Subcutaneous abdominal adipose tissue (tissue), 5 donors: ENCODE measurements around the gene DOCK1.

Experiments used
- H3K27ac ChIP-seq: one replicate; pipeline ENCODE4 v1.7.0; 2013; ENCODE audit warnings: low read depth, mild to moderate bottlenecking, inconsistent platforms, low read length, moderate library complexity
- H3K27me3 ChIP-seq, 5 donors: one replicate each; pipeline ENCODE4 v1.7.0; 2013; ENCODE audit warnings: low read length in 5 of 5, inconsistent platforms in 1 of 5; ENCODE audit not compliant: control insufficient read depth in 5 of 5, insufficient read depth in 4 of 5
- H3K36me3 ChIP-seq, 5 donors: one replicate each; pipeline ENCODE4 v1.7.0; 2013; ENCODE audit warnings: low read length in 5 of 5; ENCODE audit not compliant: control insufficient read depth in 5 of 5, insufficient read depth in 5 of 5
- H3K4me1 ChIP-seq, 5 donors: one replicate each; pipeline ENCODE4 v1.7.0; 2013; ENCODE audit warnings: low read length in 5 of 5, mild to moderate bottlenecking in 3 of 5, moderate library complexity in 1 of 5; ENCODE audit not compliant: control insufficient read depth in 5 of 5, insufficient read depth in 5 of 5
- H3K4me3 ChIP-seq, 5 donors: one replicate each; pipeline ENCODE4 v1.7.0; 2013; ENCODE audit warnings: low read length in 5 of 5, low read depth in 1 of 5
- H3K9ac ChIP-seq, 5 donors: one replicate each; pipeline ENCODE4 v1.7.0; 2013; ENCODE audit warnings: low read length in 5 of 5, mild to moderate bottlenecking in 4 of 5, moderate library complexity in 3 of 5
- H3K9me3 ChIP-seq, 5 donors: one replicate each; pipeline ENCODE4 v1.7.0; 2013; ENCODE audit warnings: low read length in 5 of 5; ENCODE audit not compliant: control insufficient read depth in 5 of 5
- donor health status: healthy.
- donor health status: healthy.
- donor health status: healthy.
- donor health status: healthy.
- donor health status: healthy.

DOCK1 gene

GRCh38 chr10:127102176-127102575, 196.9 kb downstream of the DOCK1 start:
- no peak overlapping the region for H3K4me3 ChIP-seq
- H3K4me1 ChIP-seq = no peaks in the 10 kb centered on the region
- no peak overlapping the region for H3K9ac ChIP-seq
- peaks cover 6 to 31% (median 24%) of the 10 kb centered on the region in 5 donors for H3K36me3 ChIP-seq
- no peaks in the 10 kb centered on the region for H3K27me3 ChIP-seq
- H3K27ac ChIP-seq = no peak overlapping the region
- no peaks in the 10 kb centered on the region for H3K9me3 ChIP-seq

DNA sequence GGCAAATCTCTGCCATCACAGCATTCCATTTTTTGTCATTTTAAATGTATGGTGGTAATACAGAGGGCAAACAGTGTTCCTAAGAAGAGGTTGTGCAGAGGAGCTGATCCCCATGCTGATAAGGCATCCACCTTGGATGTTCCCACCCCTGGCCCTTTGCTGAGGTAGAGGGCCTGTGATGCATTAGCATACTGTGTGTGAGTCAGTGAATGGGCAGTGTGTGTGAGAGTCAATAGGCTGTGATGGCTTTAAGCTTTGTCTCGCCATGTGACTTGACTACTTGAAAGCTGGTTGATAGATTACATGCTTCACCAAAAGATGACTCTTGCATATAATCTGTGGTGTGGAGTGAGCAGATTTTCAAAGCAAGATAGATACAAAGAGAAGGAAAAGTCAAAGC, 209.9 kb downstream of the DOCK1 start:
- H3K4me1 ChIP-seq = no peaks in the 10 kb centered on the region
- no peaks in the 10 kb centered on the region for H3K27me3 ChIP-seq
- no peak overlapping the region for H3K9ac ChIP-seq
- peaks cover 27 to 48% (median 33%) of the 10 kb centered on the region in 5 donors for H3K36me3 ChIP-seq
- no peak overlapping the region for H3K27ac ChIP-seq
- H3K4me3 ChIP-seq = no peak overlapping the region
- no peaks in the 10 kb centered on the region for H3K9me3 ChIP-seq

GRCh38 chr10:127117125-127117524, 211.9 kb downstream of the DOCK1 start:
- Histone ChIP-seq H3K27ac (no peak overlapping the region), H3K9me3 (no peaks in the 10 kb centered on the region), H3K4me1 (no peaks in the 10 kb centered on the region), H3K27me3 (no peaks in the 10 kb centered on the region), H3K9ac (no peak overlapping the region), H3K4me3 (no peak overlapping the region), H3K36me3 (peaks cover 12 to 33% (median 19%) of the 10 kb centered on the region in 5 donors)

DNA sequence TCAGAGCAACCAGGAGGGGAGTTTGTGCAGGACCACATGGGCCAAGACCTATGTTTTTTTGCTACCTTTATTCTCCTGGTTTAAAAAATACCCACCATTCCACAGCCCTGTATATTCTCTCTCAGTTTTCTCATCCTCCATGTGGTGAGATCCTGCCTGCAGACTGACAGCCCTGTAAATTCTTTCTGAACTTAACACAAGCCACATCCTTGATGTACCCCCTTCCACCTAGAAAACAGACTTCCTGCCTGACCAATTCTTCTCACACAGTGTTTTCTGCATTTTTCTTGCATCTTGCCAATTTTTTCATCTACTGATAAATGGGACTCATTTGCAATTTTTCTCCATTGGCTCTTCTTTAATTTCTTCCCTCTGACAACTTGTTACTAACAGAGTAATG, 212.8 kb downstream of the DOCK1 start:
- Histone ChIP-seq H3K27me3 (no peaks in the 10 kb centered on the region), H3K27ac (no peak overlapping the region)

GRCh38 chr10:127119936-127120335, 214.7 kb downstream of the DOCK1 start:
- Histone ChIP-seq H3K4me1 (no peaks in the 10 kb centered on the region), H3K27ac (no peak overlapping the region), H3K27me3 (no peaks in the 10 kb centered on the region), H3K4me3 (no peak overlapping the region), H3K9ac (no peak overlapping the region), H3K36me3 (peaks cover 3 to 21% (median 10%) of the 10 kb centered on the region in 5 donors), H3K9me3 (no peaks in the 10 kb centered on the region)

More for the DNA sequence above, 212.8 kb downstream of the DOCK1 start:
- Histone ChIP-seq H3K9ac (no peak overlapping the region), H3K9me3 (no peaks in the 10 kb centered on the region), H3K36me3 (peaks cover 4 to 38% (median 17%) of the 10 kb centered on the region in 5 donors), H3K4me3 (no peak overlapping the region), H3K4me1 (no peaks in the 10 kb centered on the region)

GRCh38 chr10:127122831-127123230, 217.6 kb downstream of the DOCK1 start:
- no peaks in the 10 kb centered on the region for H3K4me1 ChIP-seq
- H3K36me3 ChIP-seq = peaks cover 3 to 37% (median 18%) of the 10 kb centered on the region in 5 donors

GRCh38 chr10:127123626-127124025, 218.4 kb downstream of the DOCK1 start:
- H3K4me3 ChIP-seq = no peak overlapping the region
- no peaks in the 10 kb centered on the region for H3K9me3 ChIP-seq
- H3K27me3 ChIP-seq = no peaks in the 10 kb centered on the region
- H3K27ac ChIP-seq = no peak overlapping the region
- no peak overlapping the region for H3K9ac ChIP-seq
- H3K36me3 ChIP-seq = peaks cover 3 to 41% (median 20%) of the 10 kb centered on the region in 5 donors
- H3K4me1 ChIP-seq = no peaks in the 10 kb centered on the region

More at GRCh38 chr10:127122831-127123230, 217.6 kb downstream of the DOCK1 start:
- Histone ChIP-seq H3K27me3 (no peaks in the 10 kb centered on the region), H3K4me3 (no peak overlapping the region), H3K9me3 (no peaks in the 10 kb centered on the region), H3K27ac (no peak overlapping the region), H3K9ac (no peak overlapping the region)

DNA sequence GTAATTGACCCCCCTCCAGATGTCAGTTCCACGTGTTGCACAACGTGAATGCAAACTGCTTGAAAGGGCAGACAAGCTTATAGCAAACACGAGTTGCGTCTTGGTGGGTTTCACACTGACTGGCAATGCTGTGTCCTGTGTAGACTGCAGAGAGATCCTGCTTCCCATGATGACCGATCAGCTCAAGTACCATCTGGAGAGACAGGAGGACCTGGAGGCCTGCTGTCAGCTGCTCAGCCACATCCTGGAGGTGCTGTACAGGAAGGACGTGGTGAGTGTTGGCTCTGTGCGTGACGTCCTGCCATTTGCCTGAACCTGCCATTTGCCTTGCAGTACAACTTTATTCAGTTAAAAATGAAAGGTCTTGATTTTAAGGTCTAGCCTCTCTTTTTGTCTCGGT, 220.1 kb downstream of the DOCK1 start:
- Histone ChIP-seq H3K9ac (no peak overlapping the region), H3K27ac (no peak overlapping the region), H3K27me3 (no peaks in the 10 kb centered on the region), H3K36me3 (peaks cover 0 to 47% (median 22%) of the 10 kb centered on the region in 5 donors), H3K9me3 (no peaks in the 10 kb centered on the region), H3K4me3 (no peak overlapping the region), H3K4me1 (no peaks in the 10 kb centered on the region)

DNA sequence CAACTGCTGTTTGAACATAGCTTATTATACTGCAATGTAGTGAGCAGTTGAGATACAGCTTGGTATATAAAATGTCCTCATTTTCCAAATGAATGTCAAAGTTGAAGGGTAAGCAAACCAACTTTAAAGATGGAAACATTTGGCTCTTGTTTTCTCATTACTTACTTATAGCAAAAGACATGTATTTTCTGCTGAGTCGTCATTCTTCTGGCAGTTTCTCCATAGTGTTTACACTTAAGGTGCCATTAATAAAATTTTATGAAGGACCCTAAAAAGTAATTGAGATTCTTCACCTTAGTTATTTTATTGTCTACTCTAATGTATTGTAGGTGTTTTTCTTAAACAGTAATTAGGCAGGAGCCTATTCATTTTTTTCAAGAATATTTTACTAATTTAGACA, 222.6 kb downstream of the DOCK1 start:
- H3K36me3 ChIP-seq = peaks cover 0 to 51% (median 29%) of the 10 kb centered on the region in 5 donors
- H3K9me3 ChIP-seq = no peaks in the 10 kb centered on the region
- no peak overlapping the region for H3K4me3 ChIP-seq
- H3K4me1 ChIP-seq = no peaks in the 10 kb centered on the region
- no peak overlapping the region for H3K27ac ChIP-seq
- no peaks in the 10 kb centered on the region for H3K27me3 ChIP-seq
- H3K9ac ChIP-seq = no peak overlapping the region

GRCh38 chr10:127129104-127129503, 223.9 kb downstream of the DOCK1 start:
- H3K27me3 ChIP-seq = no peaks in the 10 kb centered on the region
- H3K4me1 ChIP-seq = no peaks in the 10 kb centered on the region
- H3K36me3 ChIP-seq = peaks cover 0 to 50% (median 34%) of the 10 kb centered on the region in 5 donors
- no peak overlapping the region for H3K4me3 ChIP-seq
- no peak overlapping the region for H3K9ac ChIP-seq
- no peaks in the 10 kb centered on the region for H3K9me3 ChIP-seq
- H3K27ac ChIP-seq = no peak overlapping the region

DNA sequence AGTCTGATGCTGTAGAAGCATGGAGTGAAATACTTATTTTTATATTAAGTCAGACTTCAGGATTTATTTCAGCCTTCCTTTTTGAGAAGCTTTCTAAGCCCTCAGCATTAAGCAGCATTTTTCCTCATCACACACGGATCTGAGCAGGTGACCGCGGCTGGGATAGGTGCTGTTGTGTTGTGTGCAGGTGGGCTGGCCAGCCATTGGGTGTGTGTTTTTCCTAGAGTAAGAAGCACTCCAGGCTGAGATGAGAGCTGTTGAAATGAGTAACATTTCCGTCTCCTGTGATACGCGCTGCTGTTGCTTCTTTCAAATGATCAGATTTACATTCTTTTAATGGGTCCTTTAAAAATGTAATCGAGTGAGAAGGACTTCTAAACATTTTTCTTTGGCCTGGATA, 227.2 kb downstream of the DOCK1 start:
- Histone ChIP-seq H3K4me3 (no peak overlapping the region), H3K36me3 (peaks cover 0 to 47% (median 27%) of the 10 kb centered on the region in 5 donors), H3K27me3 (no peaks in the 10 kb centered on the region), H3K9ac (no peak overlapping the region), H3K9me3 (no peaks in the 10 kb centered on the region), H3K4me1 (peaks cover 0 to 9% (median 0%) of the 10 kb centered on the region in 5 donors), H3K27ac (no peak overlapping the region)
